Peyer's patch (tissue), 4 donors: Measurements from ENCODE around the gene BMP7. TPM values are rescaled to one million over a fixed set of nuclear protein-coding genes. Genes with fewer than 3 reads are reported as not detected.
"Not testable (repeated sequence)": the region's sequence is repeated elsewhere in the genome, so short reads cannot be mapped to it uniquely, and the experiment has no call there.

Experiments
- DNase-seq, 3 donors: peaks; one replicate each; pipeline ENCODE4 v3.0.0-alpha.2; 2017 to 2019
- H3K27ac ChIP-seq, 4 donors: fragments of 200-600 bp; sonication (generic); one replicate each; pipeline ENCODE4 v1.5.1; 2016 to 2019
- H3K27me3 ChIP-seq, 2 donors: fragments of 200-600 bp; sonication (generic); one replicate each; pipeline ENCODE4 v1.5.1; 2019
- H3K36me3 ChIP-seq, 3 donors: fragments of 200-600 bp; sonication (generic); one replicate each; pipeline ENCODE4 v1.5.1; 2016 to 2019
- H3K4me1 ChIP-seq, 4 donors: fragments of 200-600 bp; sonication (generic); one replicate each; pipeline ENCODE4 v1.5.1; 2016 to 2019
- H3K4me3 ChIP-seq, 4 donors: fragments of 200-600 bp; sonication (generic); 1 replicate in 3 of 4; 2 replicates in 1 of 4; pipeline ENCODE4 v1.5.1; 2016 to 2019; ENCODE audit warnings: mild to moderate bottlenecking in 1 of 4
- H3K9me3 ChIP-seq, 4 donors: fragments of 200-600 bp; sonication (generic); one replicate each; pipeline ENCODE4 v1.5.1; 2016 to 2019; ENCODE audit warnings: mild to moderate bottlenecking in 1 of 4
- CTCF ChIP-seq, 6 experiments: fragments of 450-650 bp in 4 of 6; fragments of 200-600 bp in 2 of 6; sonication (generic) in 1 of 6; IDR thresholded peaks; one replicate each; pipeline ENCODE4 v1.5.1; 2017 to 2019; ENCODE audit warnings: antibody characterized with exemption in 6 of 6, mild to moderate bottlenecking in 3 of 6, moderate library complexity in 1 of 6
- POLR2A ChIP-seq, 2 donors: fragments of 450-650 bp; IDR thresholded peaks; one replicate each; pipeline ENCODE4 v1.5.1; 2017; ENCODE audit warnings: antibody characterized with exemption in 2 of 2, mild to moderate bottlenecking in 2 of 2, moderate library complexity in 2 of 2
- total RNA-seq, 4 donors: library from RNA; depleted of rRNA; stranded (reverse); fragments of >200 nt; gene quantifications; one replicate each; pipeline ENCODE4 v1.1.0, GENCODE V29; 2016

BMP7 gene
- total RNA-seq, 4 donors from 2014 or later, result 0.67 to 2.7 TPM; not detected in 2

GRCh38 chr20:57195469-57196100, 70.9 kb downstream of the BMP7 start:
- H3K9me3 ChIP-seq, result no peaks in the 10 kb centered on the region
- no peaks in the 10 kb centered on the region for H3K27me3 ChIP-seq
- H3K27ac ChIP-seq, result no peak overlapping the region
- H3K4me1 ChIP-seq, result no peaks in the 10 kb centered on the region
- H3K4me3 ChIP-seq, result no peak overlapping the region
- no peaks in the 10 kb centered on the region for H3K36me3 ChIP-seq
- DNase-seq, result no peak
- TF ChIP-seq POLR2A (IDR thresholded peaks at IDR 0.05), result no peak

GRCh38 chr20:57195023-57195422, 71.4 kb downstream of the BMP7 start:
- no peaks in the 10 kb centered on the region for H3K36me3 ChIP-seq
- no peak overlapping the region for H3K4me3 ChIP-seq
- H3K4me1 ChIP-seq, result no peaks in the 10 kb centered on the region
- no peak for DNase-seq
- H3K27ac ChIP-seq, result no peak overlapping the region
- no peaks in the 10 kb centered on the region for H3K9me3 ChIP-seq
- no peak for TF ChIP-seq CTCF (IDR thresholded peaks at IDR 0.05)
- no peak for TF ChIP-seq POLR2A (IDR thresholded peaks at IDR 0.05)
- H3K27me3 ChIP-seq, result no peaks in the 10 kb centered on the region

- no peak overlapping the region for H3K4me3 ChIP-seq
- H3K36me3 ChIP-seq, result no peaks in the 10 kb centered on the region
- no peak for TF ChIP-seq CTCF (IDR thresholded peaks at IDR 0.05)
- TF ChIP-seq POLR2A (IDR thresholded peaks at IDR 0.05), result no peak
- H3K27me3 ChIP-seq, result no peaks in the 10 kb centered on the region
- no peaks in the 10 kb centered on the region for H3K4me1 ChIP-seq
- H3K9me3 ChIP-seq, result no peaks in the 10 kb centered on the region
- no peak overlapping the region for H3K27ac ChIP-seq
- no peak for DNase-seq
These were observed 72.3 kb downstream of the BMP7 start for GRCh38 chr20:57194154-57194553.

- Histone ChIP-seq H3K4me3 (no peak overlapping the region), H3K27me3 (no peaks in the 10 kb centered on the region), H3K36me3 (no peaks in the 10 kb centered on the region), H3K9me3 (no peaks in the 10 kb centered on the region), H3K27ac (no peak overlapping the region), H3K4me1 (no peaks in the 10 kb centered on the region)
- TF ChIP-seq POLR2A (IDR thresholded peaks at IDR 0.05), result no peak
- no peak for TF ChIP-seq CTCF (IDR thresholded peaks at IDR 0.05)
- no peak for DNase-seq
These were observed 73.3 kb downstream of the BMP7 start for GRCh38 chr20:57193094-57193493.

GRCh38 chr20:57192311-57192710, 74.1 kb downstream of the BMP7 start:
- Histone ChIP-seq H3K9me3 (no peaks in the 10 kb centered on the region), H3K4me1 (no peaks in the 10 kb centered on the region), H3K27me3 (no peaks in the 10 kb centered on the region), H3K27ac (no peak overlapping the region), H3K36me3 (no peaks in the 10 kb centered on the region), H3K4me3 (no peak overlapping the region)
- DNase-seq, result no peak
- TF ChIP-seq POLR2A (IDR thresholded peaks at IDR 0.05) (no peak), CTCF (IDR thresholded peaks at IDR 0.05) (no peak)

- H3K27ac ChIP-seq, DNase-seq, H3K36me3 ChIP-seq, H3K27me3 ChIP-seq, H3K4me3 ChIP-seq, H3K4me1 ChIP-seq, H3K9me3 ChIP-seq: not testable (repeated sequence)
These were observed 75.2 kb downstream of the BMP7 start for GRCh38 chr20:57191265-57191638.
